ENCODE data around the gene NOP53.
"Not testable (repeated sequence)": the region's sequence is repeated elsewhere in the genome, so short reads cannot be mapped to it uniquely, and the experiment has no call there.

NOP53 gene

GRCh38 chr19:47755762-47756626 is 10.6 kb downstream of the NOP53 start:
- H3K9me3 ChIP-seq (ENCODE audit: control insufficient read depth in 2 of 2, low read length in 2 of 2) = no peaks in the 10 kb centered on the region
- no peak overlapping the region for H3K4me3 ChIP-seq (ENCODE audit: low read length in 2 of 2)
- H3K4me1 ChIP-seq (ENCODE audit: control insufficient read depth, insufficient read depth, low read length) = no peaks in the 10 kb centered on the region
- H3K27me3 ChIP-seq (ENCODE audit: control insufficient read depth in 1 of 2, insufficient read depth in 2 of 2, low read length in 2 of 2) = no peaks in the 10 kb centered on the region
- no peak overlapping the region for H3K9ac ChIP-seq (ENCODE audit: low read length in 2 of 2)
- peaks cover 59 to 63% of the 10 kb centered on the region in 2 donors for H3K36me3 ChIP-seq (ENCODE audit: control insufficient read depth in 2 of 2, insufficient read depth in 2 of 2, low read length in 2 of 2)
- no peak overlapping the region for H3K27ac ChIP-seq (ENCODE audit: low read length)

- Histone ChIP-seq H3K36me3 (ENCODE audit: control insufficient read depth in 2 of 2, insufficient read depth in 2 of 2, low read length in 2 of 2) (peaks cover 53 to 57% of the 10 kb centered on the region in 2 donors), H3K9ac (ENCODE audit: low read length in 2 of 2) (no peak overlapping the region), H3K27me3 (ENCODE audit: control insufficient read depth in 1 of 2, insufficient read depth in 2 of 2, low read length in 2 of 2) (no peaks in the 10 kb centered on the region), H3K4me1 (ENCODE audit: control insufficient read depth, insufficient read depth, low read length) (no peaks in the 10 kb centered on the region), H3K9me3 (ENCODE audit: control insufficient read depth in 2 of 2, low read length in 2 of 2) (no peaks in the 10 kb centered on the region), H3K27ac (ENCODE audit: low read length) (no peak overlapping the region), H3K4me3 (ENCODE audit: low read length in 2 of 2) (no peak overlapping the region)
Measured at GRCh38 chr19:47756627-47756929, 11.2 kb downstream of the NOP53 start.

GRCh38 chr19:47756953-47757608 is 11.7 kb downstream of the NOP53 start:
- Histone ChIP-seq H3K9me3 (ENCODE audit: control insufficient read depth in 2 of 2, low read length in 2 of 2) (no peaks in the 10 kb centered on the region), H3K4me3 (ENCODE audit: low read length in 2 of 2) (no peak overlapping the region), H3K9ac (ENCODE audit: low read length in 2 of 2) (no peak overlapping the region), H3K36me3 (ENCODE audit: control insufficient read depth in 2 of 2, insufficient read depth in 2 of 2, low read length in 2 of 2) (peaks cover 50 to 56% of the 10 kb centered on the region in 2 donors), H3K27me3 (ENCODE audit: control insufficient read depth in 1 of 2, insufficient read depth in 2 of 2, low read length in 2 of 2) (no peaks in the 10 kb centered on the region), H3K27ac (ENCODE audit: low read length) (no peak overlapping the region), H3K4me1 (ENCODE audit: control insufficient read depth, insufficient read depth, low read length) (no peaks in the 10 kb centered on the region)

GRCh38 chr19:47757617-47758442 is 12.5 kb downstream of the NOP53 start:
- no peaks in the 10 kb centered on the region for H3K27me3 ChIP-seq (ENCODE audit: control insufficient read depth in 1 of 2, insufficient read depth in 2 of 2, low read length in 2 of 2)
- H3K4me3 ChIP-seq (ENCODE audit: low read length in 2 of 2) = no peak overlapping the region
- H3K4me1 ChIP-seq (ENCODE audit: control insufficient read depth, insufficient read depth, low read length) = peaks cover 4% of the 10 kb centered on the region
- H3K9me3 ChIP-seq (ENCODE audit: control insufficient read depth in 2 of 2, low read length in 2 of 2) = no peaks in the 10 kb centered on the region
- no peak overlapping the region for H3K27ac ChIP-seq (ENCODE audit: low read length)
- H3K9ac ChIP-seq (ENCODE audit: low read length in 2 of 2) = no peak overlapping the region
- H3K36me3 ChIP-seq (ENCODE audit: control insufficient read depth in 2 of 2, insufficient read depth in 2 of 2, low read length in 2 of 2) = peaks cover 43 to 48% of the 10 kb centered on the region in 2 donors

- peaks cover 38 to 42% of the 10 kb centered on the region in 2 donors for H3K36me3 ChIP-seq (ENCODE audit: control insufficient read depth in 2 of 2, insufficient read depth in 2 of 2, low read length in 2 of 2)
- no peaks in the 10 kb centered on the region for H3K27me3 ChIP-seq (ENCODE audit: control insufficient read depth in 1 of 2, insufficient read depth in 2 of 2, low read length in 2 of 2)
- no peak overlapping the region for H3K27ac ChIP-seq (ENCODE audit: low read length)
Measured at GRCh38 chr19:47758443-47758804, 13.1 kb downstream of the NOP53 start.

GRCh38 chr19:47760632-47760999 is 15.3 kb downstream of the NOP53 start:
- Histone ChIP-seq H3K36me3 (ENCODE audit: control insufficient read depth in 2 of 2, insufficient read depth in 2 of 2, low read length in 2 of 2) (peaks cover 32 to 34% of the 10 kb centered on the region in 2 donors), H3K27ac (ENCODE audit: low read length) (no peak overlapping the region), H3K9me3 (ENCODE audit: control insufficient read depth in 2 of 2, low read length in 2 of 2) (no peaks in the 10 kb centered on the region), H3K27me3 (ENCODE audit: control insufficient read depth in 1 of 2, insufficient read depth in 2 of 2, low read length in 2 of 2) (no peaks in the 10 kb centered on the region), H3K4me1 (ENCODE audit: control insufficient read depth, insufficient read depth, low read length) (peaks cover 6% of the 10 kb centered on the region), H3K9ac (ENCODE audit: low read length in 2 of 2) (no peak overlapping the region), H3K4me3 (ENCODE audit: low read length in 2 of 2) (no peak overlapping the region)

More at GRCh38 chr19:47758443-47758804, 13.1 kb downstream of the NOP53 start:
- Histone ChIP-seq H3K9me3 (ENCODE audit: control insufficient read depth in 2 of 2, low read length in 2 of 2) (no peaks in the 10 kb centered on the region), H3K9ac (ENCODE audit: low read length in 2 of 2) (no peak overlapping the region), H3K4me3 (ENCODE audit: low read length in 2 of 2) (no peak overlapping the region), H3K4me1 (ENCODE audit: control insufficient read depth, insufficient read depth, low read length) (peaks cover 6% of the 10 kb centered on the region)

- no peak overlapping the region for H3K9ac ChIP-seq (ENCODE audit: low read length in 2 of 2)
- no peaks in the 10 kb centered on the region for H3K9me3 ChIP-seq (ENCODE audit: control insufficient read depth in 2 of 2, low read length in 2 of 2)
- no peak overlapping the region for H3K4me3 ChIP-seq (ENCODE audit: low read length in 2 of 2)
- H3K4me1 ChIP-seq (ENCODE audit: control insufficient read depth, insufficient read depth, low read length) = peaks cover 6% of the 10 kb centered on the region
- no peaks in the 10 kb centered on the region for H3K27me3 ChIP-seq (ENCODE audit: control insufficient read depth in 1 of 2, insufficient read depth in 2 of 2, low read length in 2 of 2)
- no peak overlapping the region for H3K27ac ChIP-seq (ENCODE audit: low read length)
- peaks cover 25 to 26% of the 10 kb centered on the region in 2 donors for H3K36me3 ChIP-seq (ENCODE audit: control insufficient read depth in 2 of 2, insufficient read depth in 2 of 2, low read length in 2 of 2)
Measured at GRCh38 chr19:47761566-47761965, 16.2 kb downstream of the NOP53 start.

- peaks cover 19 to 22% of the 10 kb centered on the region in 2 donors for H3K36me3 ChIP-seq (ENCODE audit: control insufficient read depth in 2 of 2, insufficient read depth in 2 of 2, low read length in 2 of 2)
- H3K9me3 ChIP-seq (ENCODE audit: control insufficient read depth in 2 of 2, low read length in 2 of 2) = no peaks in the 10 kb centered on the region
- H3K4me3 ChIP-seq (ENCODE audit: low read length in 2 of 2) = no peak overlapping the region
- peaks cover 6% of the 10 kb centered on the region for H3K4me1 ChIP-seq (ENCODE audit: control insufficient read depth, insufficient read depth, low read length)
- no peaks in the 10 kb centered on the region for H3K27me3 ChIP-seq (ENCODE audit: control insufficient read depth in 1 of 2, insufficient read depth in 2 of 2, low read length in 2 of 2)
- no peak overlapping the region for H3K9ac ChIP-seq (ENCODE audit: low read length in 2 of 2)
- H3K27ac ChIP-seq (ENCODE audit: low read length) = no peak overlapping the region
Measured at GRCh38 chr19:47762151-47762550, 16.8 kb downstream of the NOP53 start.

GRCh38 chr19:47762615-47763308 is 17.4 kb downstream of the NOP53 start:
- Histone ChIP-seq H3K4me3 (ENCODE audit: low read length in 2 of 2) (no peak overlapping the region), H3K9ac (ENCODE audit: low read length in 2 of 2) (no peak overlapping the region), H3K9me3 (ENCODE audit: control insufficient read depth in 2 of 2, low read length in 2 of 2) (no peaks in the 10 kb centered on the region), H3K27me3 (ENCODE audit: control insufficient read depth in 1 of 2, insufficient read depth in 2 of 2, low read length in 2 of 2) (no peaks in the 10 kb centered on the region), H3K4me1 (ENCODE audit: control insufficient read depth, insufficient read depth, low read length) (peaks cover 6% of the 10 kb centered on the region), H3K27ac (ENCODE audit: low read length) (no peak overlapping the region), H3K36me3 (ENCODE audit: control insufficient read depth in 2 of 2, insufficient read depth in 2 of 2, low read length in 2 of 2) (peaks cover 13 to 16% of the 10 kb centered on the region in 2 donors)

GRCh38 chr19:47764705-47765104 is 19.4 kb downstream of the NOP53 start:
- not testable (repeated sequence) for H3K36me3 ChIP-seq (ENCODE audit: control insufficient read depth in 2 of 2, insufficient read depth in 2 of 2, low read length in 2 of 2); H3K9ac ChIP-seq (ENCODE audit: low read length in 2 of 2); H3K9me3 ChIP-seq (ENCODE audit: control insufficient read depth in 2 of 2, low read length in 2 of 2); H3K4me1 ChIP-seq (ENCODE audit: control insufficient read depth, insufficient read depth, low read length); H3K27me3 ChIP-seq (ENCODE audit: control insufficient read depth in 1 of 2, insufficient read depth in 2 of 2, low read length in 2 of 2); H3K27ac ChIP-seq (ENCODE audit: low read length); H3K4me3 ChIP-seq (ENCODE audit: low read length in 2 of 2)

Measured in stomach smooth muscle (tissue), 2 donors.